ENCODE data around the gene SUN2. TPM values are rescaled to one million over a fixed set of nuclear protein-coding genes. Genes with fewer than 3 reads are reported as not detected.
A peak's percentile ranks its signal among the peaks of the same experiment; 100 is the strongest.

Gene SUN2
- total RNA-seq, 1 donor from 2014 or later: 148 TPM

GRCh38 chr22:38730411-38730871 lies 25.4 kb downstream of the SUN2 start:
- Mint-ChIP-seq H3K9me3 (ENCODE audit: unreplicated experiment) (no peaks in the 10 kb centered on the region), H3K27me3 (ENCODE audit: unreplicated experiment) (no peaks in the 10 kb centered on the region), H3K36me3 (ENCODE audit: unreplicated experiment) (peaks cover 53% of the 10 kb centered on the region), H3K4me1 (ENCODE audit: unreplicated experiment) (peaks cover 37% of the 10 kb centered on the region), H3K27ac (ENCODE audit: unreplicated experiment) (no peak overlapping the region), H3K4me3 (ENCODE audit: unreplicated experiment) (no peak overlapping the region)
- DNase-seq (ENCODE audit: extremely low spot score, unreplicated experiment): no peak
- no peak for TF ChIP-seq CTCF (IDR thresholded peaks at IDR 0.05)

DNA sequence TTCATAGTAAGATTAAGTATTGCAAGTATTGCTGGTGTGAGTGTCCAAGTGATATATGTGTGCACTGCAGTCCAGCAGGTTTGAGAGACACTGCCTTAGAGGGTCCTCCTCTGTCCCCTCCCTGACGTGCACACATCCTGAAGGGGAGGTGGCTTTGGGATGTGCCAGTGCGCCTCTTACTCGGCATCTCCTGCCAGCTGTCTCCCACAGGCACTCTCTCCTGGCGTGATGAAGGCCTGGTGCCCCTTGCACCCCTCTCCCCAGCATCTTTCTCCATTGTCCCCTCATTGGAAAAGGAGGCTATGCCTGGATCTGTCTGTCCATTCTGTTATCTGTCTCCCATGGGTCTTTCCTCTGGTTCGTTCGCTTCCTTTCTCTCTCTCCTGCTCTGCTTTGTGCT lies 25.9 kb downstream of the SUN2 start:
- H3K9me3 Mint-ChIP-seq (ENCODE audit: unreplicated experiment): no peaks in the 10 kb centered on the region
- no peak overlapping the region for H3K4me3 Mint-ChIP-seq (ENCODE audit: unreplicated experiment)
- no peak for DNase-seq (ENCODE audit: extremely low spot score, unreplicated experiment)
- no peak overlapping the region for H3K27ac Mint-ChIP-seq (ENCODE audit: unreplicated experiment)
- no peak for TF ChIP-seq CTCF (IDR thresholded peaks at IDR 0.05)
- H3K27me3 Mint-ChIP-seq (ENCODE audit: unreplicated experiment): no peaks in the 10 kb centered on the region
- H3K36me3 Mint-ChIP-seq (ENCODE audit: unreplicated experiment): peaks cover 58% of the 10 kb centered on the region
- peaks cover 40% of the 10 kb centered on the region for H3K4me1 Mint-ChIP-seq (ENCODE audit: unreplicated experiment)

DNA sequence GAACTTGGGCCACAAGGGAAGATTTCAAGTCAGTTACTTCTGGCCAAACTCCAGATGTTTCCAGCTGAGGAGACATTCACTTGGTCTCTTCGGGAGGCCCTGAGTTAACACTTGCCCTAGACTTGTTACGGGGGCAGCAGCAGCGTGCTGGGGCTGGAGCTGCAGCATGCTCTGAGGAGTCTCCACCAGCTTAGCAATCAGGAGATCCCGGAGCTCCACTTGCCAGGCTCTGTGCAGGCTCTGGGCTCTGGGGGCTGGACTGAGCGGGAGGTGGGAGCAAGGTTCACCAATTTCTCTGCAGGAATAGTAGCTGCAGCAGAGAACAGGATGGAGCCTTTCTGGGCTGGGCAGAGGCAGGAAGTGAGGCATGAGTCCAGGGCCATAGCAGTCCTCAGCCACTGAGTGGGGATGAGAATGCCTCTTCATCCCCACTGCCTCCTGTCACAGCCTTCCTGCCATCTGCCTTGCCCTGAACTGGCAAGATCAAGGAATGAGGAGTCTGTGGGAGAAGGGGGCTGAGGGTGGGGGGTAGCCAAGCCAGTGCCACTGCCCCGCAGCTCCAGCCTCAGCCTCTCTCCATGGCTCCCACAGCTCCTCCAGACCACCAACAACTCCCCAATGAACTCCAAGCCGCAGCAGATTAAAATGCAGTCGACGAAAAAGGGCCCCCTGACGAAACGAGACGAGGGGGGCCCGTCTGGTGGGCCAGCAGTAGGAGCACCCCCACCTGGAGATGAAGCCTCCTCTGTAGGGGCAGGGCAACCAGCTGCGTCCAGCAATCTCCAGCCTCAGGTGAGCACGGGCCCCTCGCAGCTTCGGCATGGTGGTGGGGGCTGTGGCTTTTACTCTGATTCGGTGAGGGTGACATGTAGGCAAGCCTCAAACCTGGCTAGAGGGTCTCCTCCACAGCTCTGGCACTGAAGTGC lies 26.7 kb downstream of the SUN2 start:
- Mint-ChIP-seq H3K9me3 (ENCODE audit: unreplicated experiment) (no peaks in the 10 kb centered on the region), H3K36me3 (ENCODE audit: unreplicated experiment) (peaks cover 57% of the 10 kb centered on the region), H3K27ac (ENCODE audit: unreplicated experiment) (peak overlapping the region; percentile 46), H3K27me3 (ENCODE audit: unreplicated experiment) (no peaks in the 10 kb centered on the region), H3K4me3 (ENCODE audit: unreplicated experiment) (no peak overlapping the region), H3K4me1 (ENCODE audit: unreplicated experiment) (peaks cover 40% of the 10 kb centered on the region)
- TF ChIP-seq CTCF (IDR thresholded peaks at IDR 0.05): no peak
- DNase-seq (ENCODE audit: extremely low spot score, unreplicated experiment): no peak

- Mint-ChIP-seq H3K36me3 (ENCODE audit: unreplicated experiment) (peaks cover 59% of the 10 kb centered on the region), H3K4me1 (ENCODE audit: unreplicated experiment) (peaks cover 30% of the 10 kb centered on the region), H3K4me3 (ENCODE audit: unreplicated experiment) (no peak overlapping the region), H3K9me3 (ENCODE audit: unreplicated experiment) (no peaks in the 10 kb centered on the region), H3K27me3 (ENCODE audit: unreplicated experiment) (no peaks in the 10 kb centered on the region), H3K27ac (ENCODE audit: unreplicated experiment) (peak overlapping the region; percentile 23)
- DNase-seq (ENCODE audit: extremely low spot score, unreplicated experiment): no peak
- TF ChIP-seq CTCF (IDR thresholded peaks at IDR 0.05): no peak
These were observed 28.0 kb downstream of the SUN2 start for GRCh38 chr22:38727530-38728451.

Data from osteocyte (in vitro differentiated cells).